K562 (cell line): ENCODE measurements around the gene TEDC1. TPM values are rescaled to one million over a fixed set of nuclear protein-coding genes. Genes with fewer than 3 reads are reported as not detected.

ENCODE experiments used
- ATAC-seq: fragments of 200-7000 bp; cut with Tn5 transposase; 3 replicates; pipeline ENCODE4 v1.9.1; 2020; ENCODE audit warnings: moderate library complexity
- BruUV-seq: library from RNA; stranded (reverse); fragments of 400-500 nt; replicated peaks from 2 replicates; lab custom pipeline; 2021; lab: Mats Ljungman, UMichigan
- CTCF ChIA-PET: fragments of 300-600 bp; formaldehyde crosslinking; extraction: SDS; loops from one replicate; lab custom pipeline; 2021; ENCODE audit warnings: low intra/inter-chr PET ratio; lab: Yijun Ruan, JAX
- POLR2A ChIA-PET: fragments of 300-600, 350-650 bp; sonication (Branson Sonifier 250); formaldehyde crosslinking; extraction: SDS; loops from one replicate; lab custom pipeline; 2021; ENCODE audit warnings: antibody characterized with exemption, inconsistent platforms; lab: Yijun Ruan, JAX
- DNase-seq, 4 experiments: peaks; one replicate each; pipeline versions ENCODE4 v3.0.0 to v3.0.0-alpha.2; 2011 to 2018; ENCODE audit warnings: low spot score in 3 of 4, mixed read lengths in 3 of 4; ENCODE audit errors: extremely low read depth in 1 of 4
- FAIRE-seq: peaks from 2 replicates; lab custom pipeline; 2011; peaks lifted over from hg19 to GRCh38; lab: Jason Lieb, UNC
- H2AFZ ChIP-seq: 2 replicates; pipeline ENCODE4 v1.6.0; 2011; ENCODE audit warnings: low read depth, low read length, control low read depth, inconsistent platforms
- H3K27ac ChIP-seq: fragments of 200-600 bp; 3 replicates; pipeline ENCODE4 v1.8.0; 2011; ENCODE audit warnings: low read depth, mild to moderate bottlenecking, control low read depth, inconsistent platforms, low read length, moderate library complexity, mixed read lengths; ENCODE audit errors: extremely low read depth
- H3K27me3 ChIP-seq, 2 experiments: fragments of 300-600 bp in 1 of 2; 2 replicates in 1 of 2; 3 replicates in 1 of 2; pipeline versions ENCODE4 v1.6.0 to v1.8.0; 2011; ENCODE audit warnings: inconsistent platforms in 2 of 2, low read length in 2 of 2, mild to moderate bottlenecking in 1 of 2, mixed read lengths in 1 of 2, moderate library complexity in 1 of 2; ENCODE audit not compliant: control insufficient read depth in 2 of 2, insufficient read depth in 2 of 2
- H3K36me3 ChIP-seq: fragments of 300-600 bp; 3 replicates; pipeline ENCODE4 v1.8.0; 2011; ENCODE audit warnings: mild to moderate bottlenecking, low read length, inconsistent platforms; ENCODE audit not compliant: control insufficient read depth, insufficient read depth
- H3K4me1 ChIP-seq, 2 experiments: fragments of 200-600 bp in 1 of 2; replicated peaks in 1 of 2; 2 replicates in 1 of 2; 3 replicates in 1 of 2; pipeline versions ENCODE4 v1.5.1 to v1.8.0; 2011; ENCODE audit warnings: inconsistent platforms in 2 of 2, low read length in 2 of 2, mild to moderate bottlenecking in 1 of 2, mixed read lengths in 1 of 2, moderate library complexity in 1 of 2; ENCODE audit not compliant: control insufficient read depth in 2 of 2, insufficient read depth in 2 of 2
- H3K4me2 ChIP-seq: 2 replicates; pipeline ENCODE4 v1.6.1; 2011; ENCODE audit warnings: low read length, control low read depth, inconsistent platforms, mixed read lengths; ENCODE audit not compliant: insufficient read depth
- H3K4me3 ChIP-seq: fragments of 200-600 bp; sonication (generic), shearing (Covaris generic); 2 replicates; pipeline ENCODE4 v1.5.1; 2016; ENCODE audit warnings: control low read depth, inconsistent platforms
- H3K79me2 ChIP-seq: fragments of 200-600 bp; 3 replicates; pipeline ENCODE4 v1.8.0; 2011; ENCODE audit warnings: low read length, inconsistent platforms; ENCODE audit not compliant: control insufficient read depth, insufficient read depth
- H3K9ac ChIP-seq, 2 experiments: 2 replicates each; pipeline versions ENCODE4 v1.6.0 to v1.6.1; 2011; ENCODE audit warnings: low read depth in 2 of 2, low read length in 2 of 2, control low read depth in 1 of 2, inconsistent platforms in 1 of 2, mild to moderate bottlenecking in 1 of 2, mixed read lengths in 1 of 2; ENCODE audit not compliant: insufficient read depth in 1 of 2
- H3K9me1 ChIP-seq: one replicate; pipeline ENCODE4 v1.6.0; 2011; ENCODE audit warnings: inconsistent platforms, mild to moderate bottlenecking, low read length, moderate library complexity; ENCODE audit not compliant: control insufficient read depth, insufficient read depth
- H3K9me3 ChIP-seq: replicated peaks from 2 replicates; pipeline ENCODE4 v1.5.1; 2011; ENCODE audit warnings: low read depth, low read length, inconsistent platforms; ENCODE audit not compliant: control insufficient read depth, insufficient read depth
- H4K20me1 ChIP-seq: replicated peaks from 2 replicates; pipeline ENCODE4 v1.6.1; 2011; ENCODE audit warnings: low read length, inconsistent platforms, mixed read lengths; ENCODE audit not compliant: control insufficient read depth, insufficient read depth
- DMBX1 ChIP-seq: fragments of 250-450 bp; sonication (Bioruptor Pico); IDR thresholded peaks from 2 replicates; pipeline ENCODE4 v1.8.0; 2022; ENCODE audit warnings: inconsistent platforms, mild to moderate bottlenecking, moderate library complexity, borderline replicate concordance
- ETS2 ChIP-seq: IDR thresholded peaks from 2 replicates; pipeline ENCODE4 v1.6.1; 2016; ENCODE audit warnings: borderline replicate concordance, missing genetic modification characterization, mild to moderate bottlenecking, moderate library complexity, missing compliant biosample characterization; ENCODE audit not compliant: poor library complexity, severe bottlenecking
- ETV1 ChIP-seq: fragments of 450-650 bp; conservative IDR thresholded peaks from 2 replicates; pipeline ENCODE4 v1.6.1; 2016; ENCODE audit warnings: missing genetic modification characterization, control low read depth, low read depth, missing compliant biosample characterization
- FOXM1 ChIP-seq, 2 experiments: fragments of 450-650 bp in 1 of 2; sonication (generic) in 1 of 2; formaldehyde crosslinking in 1 of 2; IDR thresholded peaks; 2 replicates each; pipeline versions ENCODE4 v1.6.1 to v1.9.0; 2017 to 2022; ENCODE audit warnings: low read depth in 2 of 2, mild to moderate bottlenecking in 2 of 2, missing genetic modification reagents in 1 of 2, moderate library complexity in 1 of 2
- HSF4 ChIP-seq: fragments of 250-450 bp; sonication (Bioruptor Pico); IDR thresholded peaks from 2 replicates; pipeline ENCODE4 v2.1.2; 2022; ENCODE audit warnings: mild to moderate bottlenecking, moderate library complexity, borderline replicate concordance
- VEZF1 ChIP-seq: fragments of 200-800 bp; sonication (Bioruptor generic); IDR thresholded peaks from 2 replicates; pipeline ENCODE4 v1.6.1; 2017; ENCODE audit warnings: missing genetic modification characterization, missing compliant biosample characterization
- ZNF740 ChIP-seq, 3 experiments: fragments of 200-800 bp in 1 of 3; sonication (Bioruptor generic) in 1 of 3; sonication (generic) in 1 of 3; formaldehyde crosslinking in 1 of 3; IDR thresholded peaks; 2 replicates each; pipeline versions ENCODE4 v1.6.1 to v1.8.0; 2016 to 2022; ENCODE audit warnings: mild to moderate bottlenecking in 2 of 3, missing compliant biosample characterization in 2 of 3, missing genetic modification characterization in 2 of 3, missing genetic modification reagents in 1 of 3
- WGBS: fragments of 100-300 bp; shearing (Covaris generic); methylation state at CpG from one replicate; pipeline ENCODE4 v1.1.6; 2016; ENCODE audit warnings: low coverage, mixed read lengths; ENCODE audit not compliant: insufficient coverage; ENCODE audit errors: missing lambda C conversion rate; 5-methylcytosine and 5-hydroxymethylcytosine counted together
- in situ Hi-C: fragments of 300-500 bp; cut with MboI; formaldehyde crosslinking; loops from 4 replicates; pipeline ENCODE4 v1.15.0; 2018; ENCODE audit warnings: inconsistent platforms, mixed read lengths
- intact Hi-C: fragments of 100-400 bp; cut with micrococcal nuclease; formaldehyde crosslinking; loops from 2 replicates; pipeline ENCODE4 v1.14.2; 2022
- polyA plus RNA-seq, 8 experiments: library from polyadenylated mRNA; depleted of rRNA in 4 of 8; stranded (reverse) in 5 of 8; unstranded in 3 of 8; fragments of >200 nt; fragmentation: Nextera tagmentation in 2 of 8; fragmentation: Illumina TruSeq in 1 of 8; extraction: Ambion mirVana in 2 of 8; extraction: Trizol in 1 of 8; gene quantifications; 2 replicates each; pipeline versions ENCODE4 v1.2.1 to v1.2.3, GENCODE V29; 2011 to 2014; ENCODE audit warnings: inconsistent platforms in 1 of 8, missing spikeins in 1 of 8
- total RNA-seq, 7 experiments: library from RNA; depleted of rRNA in 6 of 7; stranded (reverse); fragments of >200 nt in 6 of 7; fragmentation: Illumina TruSeq in 2 of 7; extraction: Trizol in 2 of 7; gene quantifications; 2 replicates each; pipeline versions ENCODE4 v1.2.1 to v1.2.3, GENCODE V29; 2011 to 2021; ENCODE audit warnings: low replicate concordance in 1 of 7
- TF ChIP-seq, protein P1 (sequence below): sonication (generic); formaldehyde crosslinking; IDR thresholded peaks from 2 replicates; pipeline ENCODE4 v1.8.1; 2023; ENCODE audit warnings: mild to moderate bottlenecking, missing genetic modification reagents

Gene TEDC1
- total and polyA plus RNA-seq, 9 of the 15 experiments (the other 6 are each of a cell fraction or from before 2014, with no cell fraction given), result 0.21 to 28.3 (median 5.9) TPM

GRCh38 chr14:105469456-105470349, 21.3 kb upstream of the TEDC1 start:
- no peak overlapping the region for H3K4me3 ChIP-seq
- H3K4me2 ChIP-seq, result no peak overlapping the region
- no peak for TF ChIP-seq VEZF1 (CRISPR knock-in tag)
- TF ChIP-seq FOXM1 (IDR thresholded peaks at IDR 0.05; ENCODE audit: low read depth), result no peak
- TF ChIP-seq FOXM1 (CRISPR knock-in tag; IDR thresholded peaks at IDR 0.05; ENCODE audit: low read depth), result no peak
- no peak for TF ChIP-seq ETV1 (tag)
- TF ChIP-seq ZNF740 (CRISPR knock-in tag; IDR thresholded peaks at IDR 0.05), result peak; percentile 21; the same call in 1 of the 2 replicates
- TF ChIP-seq ZNF740 (tag; IDR thresholded peaks at IDR 0.05), result no peak
- no peak for TF ChIP-seq HSF4
- no peak for TF ChIP-seq DMBX1 (CRISPR knock-in tag)
- TF ChIP-seq, protein P1, sequence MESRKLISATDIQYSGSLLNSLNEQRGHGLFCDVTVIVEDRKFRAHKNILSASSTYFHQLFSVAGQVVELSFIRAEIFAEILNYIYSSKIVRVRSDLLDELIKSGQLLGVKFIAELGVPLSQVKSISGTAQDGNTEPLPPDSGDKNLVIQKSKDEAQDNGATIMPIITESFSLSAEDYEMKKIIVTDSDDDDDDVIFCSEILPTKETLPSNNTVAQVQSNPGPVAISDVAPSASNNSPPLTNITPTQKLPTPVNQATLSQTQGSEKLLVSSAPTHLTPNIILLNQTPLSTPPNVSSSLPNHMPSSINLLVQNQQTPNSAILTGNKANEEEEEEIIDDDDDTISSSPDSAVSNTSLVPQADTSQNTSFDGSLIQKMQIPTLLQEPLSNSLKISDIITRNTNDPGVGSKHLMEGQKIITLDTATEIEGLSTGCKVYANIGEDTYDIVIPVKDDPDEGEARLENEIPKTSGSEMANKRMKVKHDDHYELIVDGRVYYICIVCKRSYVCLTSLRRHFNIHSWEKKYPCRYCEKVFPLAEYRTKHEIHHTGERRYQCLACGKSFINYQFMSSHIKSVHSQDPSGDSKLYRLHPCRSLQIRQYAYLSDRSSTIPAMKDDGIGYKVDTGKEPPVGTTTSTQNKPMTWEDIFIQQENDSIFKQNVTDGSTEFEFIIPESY (CRISPR knock-in tag), result peak; percentile 79
- TF ChIP-seq ETS2 (tag), result no peak
- intact Hi-C loops, result loop anchor here (10.0 kb wide), 1 partner anchor 55 kb away; the partner anchor contains the start of gene TMEM121
- H3K9me1 ChIP-seq, result no peaks in the 10 kb centered on the region
- POLR2A ChIA-PET, result interaction anchor here (1.2 kb wide), 1 partner anchor 23 kb away, joined by 4 read pairs; no protein-coding TSS in a partner anchor
- H2AFZ ChIP-seq, result no peak overlapping the region
- peaks cover 43% of the 10 kb centered on the region; the same call in 1 of the 3 replicates for H3K36me3 ChIP-seq
- no peaks in the 10 kb centered on the region for H3K9me3 ChIP-seq
- in situ Hi-C loops, result no loop called here
- no TSS peak for BruUV-seq
- ATAC-seq (no peak), FAIRE-seq (no peak), DNase-seq (no peak)
- no peaks in the 10 kb centered on the region for H3K27me3 ChIP-seq
- WGBS, result 82% methylated on average over 14 of the region's 54 CpGs
- H3K27ac ChIP-seq, result no peak overlapping the region
- CTCF ChIA-PET, result no interaction called here
- no peaks in the 10 kb centered on the region for H3K79me2 ChIP-seq
- H4K20me1 ChIP-seq, result no peaks in the 10 kb centered on the region; the same call in 1 of the 2 replicates
- H3K4me1 ChIP-seq, result peaks cover 0 to 68% of the 10 kb centered on the region in 2 experiments; a peak in 2 of 5 replicates
- no peak overlapping the region for H3K9ac ChIP-seq
